Activated naive CD4-positive, alpha-beta T cell treated with anti-CD3 and anti-CD28 coated beads, Interleukin-2, amount 50 U/mL, for 16 hours (primary cell): ENCODE data around the gene UGT1A3.
"Not testable (repeated sequence)": the region's sequence is repeated elsewhere in the genome, so short reads cannot be mapped to it uniquely, and the experiment has no call there.

ENCODE experiments used
- DNase-seq: peaks from one replicate; pipeline ENCODE4 v3.0.0-alpha.2; 2020

Gene UGT1A3

GRCh38 chr2:233728723-233729301 lies at the start of gene UGT1A3:
Gene UGT1A3 (plus strand): TSS chr2:233729042. CDS start chr2:233729127, 85 bp downstream.
- no peak for DNase-seq

- no peak for DNase-seq
Observed at GRCh38 chr2:233679196-233679595, 49.6 kb upstream of the UGT1A3 start.

GRCh38 chr2:233680361-233681045 lies 48.3 kb upstream of the UGT1A3 start:
- DNase-seq: no peak

GRCh38 chr2:233681521-233682099 lies 47.2 kb upstream of the UGT1A3 start, which contains the start of gene UGT1A7:
Gene UGT1A7 (plus strand): TSS chr2:233681901. CDS start chr2:233681938, 37 bp downstream.
- DNase-seq: no peak

- no peak for DNase-seq
Observed at GRCh38 chr2:233684640-233685039, 44.2 kb upstream of the UGT1A3 start.

GRCh38 chr2:233686928-233687327 lies 41.9 kb upstream of the UGT1A3 start:
- DNase-seq: no peak

- DNase-seq: no peak
Observed at GRCh38 chr2:233688341-233688740, 40.5 kb upstream of the UGT1A3 start.

GRCh38 chr2:233689031-233689430 lies 39.8 kb upstream of the UGT1A3 start:
- no peak for DNase-seq

GRCh38 chr2:233689501-233689900 lies 39.3 kb upstream of the UGT1A3 start:
- DNase-seq: no peak

GRCh38 chr2:233690444-233690843 lies 38.4 kb upstream of the UGT1A3 start:
- DNase-seq: no peak

- no peak for DNase-seq
Observed at GRCh38 chr2:233691443-233692433, 37.1 kb upstream of the UGT1A3 start.

GRCh38 chr2:233692648-233693047 lies 36.2 kb upstream of the UGT1A3 start, which contains the start of gene UGT1A6:
Gene UGT1A6 (plus strand): TSS chr2:233692890. CDS start chr2:233693005, 115 bp downstream.
- no peak for DNase-seq

GRCh38 chr2:233693963-233694362 lies 34.9 kb upstream of the UGT1A3 start:
- no peak for DNase-seq

- no peak for DNase-seq
Observed at GRCh38 chr2:233698740-233699139, 30.1 kb upstream of the UGT1A3 start.

- DNase-seq: no peak
Observed at GRCh38 chr2:233699424-233700027, 29.3 kb upstream of the UGT1A3 start.

- no peak for DNase-seq
Observed at GRCh38 chr2:233700028-233700635, 28.7 kb upstream of the UGT1A3 start.

- DNase-seq: not testable (repeated sequence)
Observed at GRCh38 chr2:233700842-233701241, 28.0 kb upstream of the UGT1A3 start.

GRCh38 chr2:233702238-233702637 lies 26.6 kb upstream of the UGT1A3 start:
- DNase-seq: no peak

GRCh38 chr2:233705911-233706506 lies 22.8 kb upstream of the UGT1A3 start:
- no peak for DNase-seq

- no peak for DNase-seq
Observed at GRCh38 chr2:233706720-233707119, 22.1 kb upstream of the UGT1A3 start.

GRCh38 chr2:233707940-233708644 lies 20.8 kb upstream of the UGT1A3 start:
- DNase-seq: no peak
